H1 (cell line): ENCODE data around the gene PRR35.

ENCODE experiments used
- BCL11A ChIP-seq, 2 experiments: IDR thresholded peaks; one replicate each; pipeline ENCODE4 v1.6.1; 2011; ENCODE audit warnings: low read depth in 2 of 2, low read length in 2 of 2, mild to moderate bottlenecking in 2 of 2
- CTCF ChIP-seq, 3 experiments: IDR thresholded peaks; 1 replicate in 2 of 3; 2 replicates in 1 of 3; pipeline versions ENCODE4 v1.5.1 to v1.6.1; 2011; ENCODE audit warnings: low read length in 3 of 3, mild to moderate bottlenecking in 3 of 3, inconsistent platforms in 2 of 3, low read depth in 1 of 3, moderate library complexity in 1 of 3; ENCODE audit not compliant: insufficient read depth in 1 of 3; ENCODE audit errors: control extremely low read depth in 1 of 3
- EGR1 ChIP-seq: IDR thresholded peaks from 2 replicates; pipeline ENCODE4 v1.6.1; 2011; ENCODE audit warnings: low read depth, low read length, borderline replicate concordance
- EZH2 ChIP-seq: fragments of 200-600 bp; sonication (generic); IDR thresholded peaks from 2 replicates; pipeline ENCODE4 v1.7.1; 2012; ENCODE audit warnings: low read depth, mild to moderate bottlenecking, moderate library complexity, low read length, inconsistent platforms; ENCODE audit not compliant: severe bottlenecking
- POLR2AphosphoS5 ChIP-seq: IDR thresholded peaks from 2 replicates; pipeline ENCODE4 v1.6.1; 2011; ENCODE audit warnings: low read depth, low read length
- SIN3A ChIP-seq, 2 experiments: IDR thresholded peaks in 1 of 2; conservative IDR thresholded peaks in 1 of 2; 2 replicates each; pipeline ENCODE4 v1.6.1; 2011 to 2012; ENCODE audit warnings: low read length in 2 of 2, improper control_type of control experiment in 1 of 2, low read depth in 1 of 2, mild to moderate bottlenecking in 1 of 2
- YY1 ChIP-seq: IDR thresholded peaks from 2 replicates; pipeline ENCODE4 v1.6.1; 2011; ENCODE audit warnings: low read depth, mild to moderate bottlenecking, low read length

DNA sequence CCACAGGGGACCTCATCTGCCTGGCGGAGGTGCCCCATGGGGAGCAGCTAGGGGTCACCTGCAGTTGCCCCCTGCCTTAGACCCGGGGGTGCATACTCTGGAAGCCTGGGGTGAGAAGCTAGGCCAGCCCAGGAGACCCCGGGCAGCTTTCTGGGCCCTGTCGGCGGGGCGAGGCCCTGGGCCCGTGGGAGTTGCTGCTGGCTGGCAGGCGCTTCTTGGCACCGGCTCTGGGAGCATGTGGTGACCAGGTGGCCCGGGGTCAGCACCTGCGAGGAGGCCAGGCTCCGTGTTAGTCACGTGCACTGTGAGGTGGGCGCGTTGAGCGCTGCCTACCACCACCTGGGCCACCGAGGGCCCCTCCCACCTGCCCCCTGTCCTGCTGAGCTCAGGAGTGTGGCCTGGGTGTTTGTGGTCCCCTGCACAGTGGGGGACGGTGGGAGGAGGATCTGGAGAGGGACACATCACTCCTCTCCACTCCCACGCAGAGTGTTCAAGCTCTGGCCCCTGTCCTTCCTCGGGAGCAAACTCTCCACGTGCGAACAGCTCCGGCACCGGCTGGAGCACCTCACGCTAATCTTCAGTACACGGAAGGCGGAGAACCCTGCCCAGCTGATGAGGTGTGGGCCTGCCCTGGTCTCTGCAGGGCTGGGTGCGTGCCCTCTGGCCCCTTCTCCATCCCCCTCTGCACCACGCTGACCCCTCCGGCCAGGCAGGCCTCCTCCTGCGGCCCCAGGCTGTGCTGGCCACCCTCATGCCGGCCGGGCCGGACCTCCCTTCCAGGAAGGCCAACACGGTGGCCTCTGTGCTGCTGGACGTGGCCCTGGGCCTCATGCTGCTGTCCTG lies 15.4 kb downstream of the PRR35 start:
- TF ChIP-seq EGR1 (no peak), POLR2AphosphoS5 (no peak), BCL11A (IDR thresholded peaks at IDR 0.05; ENCODE audit: low read depth in 2 of 2, low read length in 2 of 2) (no peak), EZH2 (no peak), CTCF (IDR thresholded peaks at IDR 0.05; ENCODE audit: control extremely low read depth in 1 of 3, insufficient read depth in 1 of 3, low read depth in 1 of 3, low read length in 3 of 3) (no peak), SIN3A (conservative IDR thresholded peaks at IDR 0.05 in 1 of 2, IDR thresholded peaks at IDR 0.05 in 1 of 2; ENCODE audit: low read depth in 1 of 2, low read length in 2 of 2) (no peak), YY1 (no peak)
